ENCODE data around the gene IGIP.

IGIP gene

DNA sequence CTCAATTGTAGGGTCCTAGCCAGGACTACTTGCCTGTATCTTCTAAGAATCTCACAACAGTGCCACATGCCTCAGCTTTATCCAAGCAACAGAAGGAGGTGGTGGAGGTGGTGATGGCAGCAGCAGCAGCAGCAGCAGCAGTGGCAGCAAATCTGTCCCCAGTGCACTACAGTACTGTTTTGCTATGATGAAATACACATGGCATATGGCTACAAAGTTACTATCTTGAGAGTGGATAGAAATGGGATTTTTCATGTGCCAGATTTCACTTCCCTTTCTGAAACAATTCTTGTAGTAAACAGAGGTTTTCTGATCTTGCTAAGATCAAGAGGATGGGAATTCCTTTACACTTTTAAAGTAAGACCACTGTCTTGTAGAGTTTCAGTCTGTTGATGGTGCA is 41.2 kb downstream of the IGIP start:
- DNase-seq: no peak

DNA sequence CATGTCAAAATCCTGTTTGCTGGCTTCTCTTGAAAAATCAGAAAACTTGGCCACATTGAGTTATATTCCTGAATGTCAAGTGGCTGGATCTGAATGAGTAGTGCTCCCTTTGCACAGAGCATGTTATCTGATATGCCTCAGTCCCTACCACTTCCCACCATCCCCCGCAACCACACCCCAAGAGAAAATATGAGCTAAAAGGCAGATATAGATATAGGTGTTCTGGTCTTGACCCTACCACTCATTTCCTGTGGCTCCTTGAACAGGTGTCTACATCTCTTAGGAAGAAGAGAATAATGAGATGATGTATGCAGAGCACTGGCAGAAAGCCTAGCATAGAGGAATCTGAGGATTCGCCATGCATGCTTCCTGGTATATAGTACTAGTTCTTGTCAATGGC is 42.6 kb downstream of the IGIP start:
- no peak for DNase-seq

DNA sequence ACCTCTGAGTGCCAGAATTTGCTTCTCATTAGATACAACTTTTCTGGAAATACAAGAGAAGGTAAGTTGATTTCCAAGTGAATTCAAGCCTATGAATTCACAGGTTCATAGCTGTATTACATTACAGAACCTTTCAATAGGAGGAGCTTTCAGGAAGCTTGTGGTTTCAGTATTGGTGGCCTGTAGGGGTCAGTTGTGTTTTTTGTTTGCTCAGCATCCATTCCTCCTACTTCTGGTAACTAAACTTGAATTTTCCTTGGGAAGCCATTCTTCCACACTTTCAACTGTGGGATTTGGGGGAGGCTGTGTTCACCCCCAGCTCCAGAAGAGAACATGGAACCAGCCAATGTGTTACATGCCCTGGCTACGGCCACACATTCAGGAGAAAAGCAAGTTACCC is 43.7 kb downstream of the IGIP start:
- DNase-seq: no peak

DNA sequence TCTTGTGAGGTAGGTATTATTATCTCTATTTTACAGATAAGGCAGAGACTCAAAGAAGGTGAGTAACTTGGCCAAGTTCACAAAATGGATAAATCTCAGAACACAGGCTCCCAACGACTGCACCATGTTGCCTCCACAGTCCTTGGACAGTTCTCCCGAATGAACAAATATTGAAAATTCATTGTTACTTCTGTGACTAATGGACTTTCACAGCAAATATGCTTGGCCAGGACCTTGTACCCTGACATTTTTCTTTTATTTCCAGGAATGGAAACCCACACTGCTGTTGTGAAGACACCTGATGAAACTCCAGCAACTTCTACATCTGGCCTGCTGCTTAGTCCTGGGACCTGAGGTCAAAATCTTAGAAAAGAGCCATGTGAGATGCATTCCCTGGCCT is 46.7 kb downstream of the IGIP start:
- DNase-seq: no peak

DNA sequence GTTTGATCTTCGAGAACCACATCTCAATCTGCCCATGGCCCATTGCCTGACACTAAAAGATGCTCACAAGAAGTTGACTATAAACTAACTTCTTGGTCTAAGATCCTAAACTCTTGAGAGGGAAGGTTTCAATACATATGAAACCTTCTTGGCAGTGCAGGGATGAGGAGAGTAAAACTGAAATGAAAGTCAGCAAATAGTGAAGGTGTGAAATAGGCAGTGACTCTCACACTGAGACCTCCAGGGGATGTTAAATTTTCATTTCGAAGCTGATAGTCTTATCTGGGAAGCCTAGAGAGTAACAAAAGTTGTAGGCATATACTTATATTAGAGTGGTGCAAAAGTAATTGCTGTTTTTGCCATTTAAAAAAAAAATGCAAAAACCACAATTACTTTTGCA is 48.3 kb downstream of the IGIP start:
- no peak for DNase-seq

DNA sequence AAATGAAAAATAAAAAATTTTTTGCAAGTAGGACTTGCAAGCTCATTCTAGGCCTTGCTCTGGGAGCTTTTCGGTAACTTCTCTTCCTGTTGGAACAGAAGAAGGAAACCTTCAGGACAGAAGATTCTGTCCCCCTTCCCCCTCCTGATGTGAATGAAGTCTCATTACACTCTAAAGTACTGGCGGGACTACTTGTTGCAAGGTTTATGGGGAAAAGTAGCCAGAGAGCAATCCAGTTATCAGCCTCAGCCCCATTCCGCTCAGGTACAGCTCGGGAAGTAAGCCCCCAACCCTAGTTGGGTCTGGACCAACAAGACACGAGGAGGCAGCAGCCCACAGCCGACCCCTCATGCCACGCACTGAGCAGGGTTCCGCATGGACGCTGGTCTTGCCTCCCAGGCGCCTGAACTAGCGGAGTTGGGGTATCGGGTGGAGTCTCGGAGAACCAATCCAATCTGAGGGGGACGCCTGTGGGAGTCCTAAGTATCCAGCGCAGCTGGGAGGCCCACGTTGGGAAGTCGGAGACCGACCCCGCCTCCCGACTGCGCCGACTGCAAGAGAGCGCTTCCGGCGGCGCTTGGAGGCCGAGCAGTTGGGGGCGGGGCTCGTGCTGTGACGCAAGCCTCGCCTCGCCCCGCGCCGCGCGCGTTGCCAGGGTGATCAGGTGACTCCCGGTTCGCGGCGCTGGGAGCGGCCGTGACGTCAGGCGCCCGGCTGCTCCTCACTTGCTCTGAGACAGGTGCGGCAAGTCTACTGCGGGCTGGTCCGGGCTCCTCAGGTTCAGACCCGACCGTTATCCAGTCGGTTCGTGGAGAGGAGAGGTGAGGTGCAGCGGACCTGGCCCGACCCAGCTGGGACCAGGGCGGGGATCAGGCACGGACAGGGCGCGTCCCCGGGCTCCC is 49.0 kb downstream of the IGIP start, which contains the start of gene CYSTM1:
TSS of gene CYSTM1 (plus strand) at position 724 of the 902 bp plus-strand sequence. CDS start 19,278 bp downstream, outside the sequence.
- peak; percentile 91 to 95 (median 93) for DNase-seq

DNA sequence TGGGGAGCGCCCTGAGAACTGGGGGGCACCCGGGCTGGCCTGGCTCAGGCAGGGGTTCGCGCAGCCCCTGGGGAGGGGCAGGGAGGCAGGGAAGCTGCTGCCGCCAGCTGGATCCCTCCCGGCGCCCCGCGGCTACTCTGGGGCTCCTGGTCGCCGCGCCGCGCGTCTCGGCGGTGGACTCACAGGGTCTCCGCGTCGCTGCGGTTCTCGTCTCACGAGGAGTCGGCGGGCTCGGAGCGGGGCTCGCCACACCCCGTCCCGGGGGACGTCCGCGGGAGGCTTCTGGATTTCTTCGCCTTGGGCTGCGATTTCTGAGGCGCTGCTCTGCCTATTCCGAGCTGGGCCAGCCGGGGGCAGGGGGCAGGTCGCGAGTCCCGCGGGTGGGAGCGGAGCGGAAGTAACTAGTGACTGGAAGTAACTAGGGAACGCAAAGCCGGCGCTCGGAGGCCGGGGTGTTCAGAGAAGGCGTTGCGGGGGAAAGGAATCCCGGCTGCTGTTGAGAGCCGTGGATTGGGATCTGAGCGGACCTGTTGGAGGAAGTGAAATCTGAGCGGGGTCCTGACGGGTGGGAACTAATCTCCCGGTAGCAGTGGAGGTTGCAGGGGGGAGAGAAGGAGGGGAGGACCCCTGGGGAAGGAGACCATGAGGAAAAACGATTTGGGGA is 49.8 kb downstream of the IGIP start:
- peak; percentile 59 to 77 (median 75) for DNase-seq

DNA sequence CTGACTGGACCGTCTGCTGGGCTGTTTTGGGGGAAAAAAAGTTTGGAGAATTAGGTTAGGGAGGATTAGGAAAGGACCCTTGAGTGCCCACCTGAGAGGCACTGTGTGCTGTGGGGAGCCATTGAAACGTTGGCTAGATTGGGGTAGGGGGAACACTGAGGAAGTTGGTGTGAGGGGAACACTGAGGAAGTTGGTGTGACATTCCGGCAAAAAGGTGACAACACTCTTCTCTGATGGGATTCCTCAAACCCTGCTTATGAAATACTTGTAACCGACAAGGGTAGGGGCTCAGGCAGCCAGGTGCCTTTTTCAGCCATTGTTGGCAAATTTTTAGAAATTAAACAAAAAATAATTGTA is 50.3 kb downstream of the IGIP start:
- no peak for DNase-seq

DNA sequence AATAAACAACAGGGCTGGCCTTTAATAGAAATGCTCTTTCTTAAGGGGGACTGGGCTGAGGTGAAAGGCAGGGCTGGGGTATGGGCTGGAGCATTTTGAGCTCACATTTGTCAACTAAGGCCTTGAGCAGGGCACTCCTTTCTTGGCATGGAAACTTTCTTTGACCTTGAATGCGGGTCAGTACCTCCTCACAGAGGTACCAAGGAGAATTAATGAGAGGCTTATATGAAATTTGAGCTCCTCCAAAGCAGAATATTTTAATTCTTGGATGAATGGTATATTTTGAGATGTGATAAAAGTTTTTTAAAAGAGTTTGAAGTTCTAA is 52.3 kb downstream of the IGIP start:
- no peak for DNase-seq

DNA sequence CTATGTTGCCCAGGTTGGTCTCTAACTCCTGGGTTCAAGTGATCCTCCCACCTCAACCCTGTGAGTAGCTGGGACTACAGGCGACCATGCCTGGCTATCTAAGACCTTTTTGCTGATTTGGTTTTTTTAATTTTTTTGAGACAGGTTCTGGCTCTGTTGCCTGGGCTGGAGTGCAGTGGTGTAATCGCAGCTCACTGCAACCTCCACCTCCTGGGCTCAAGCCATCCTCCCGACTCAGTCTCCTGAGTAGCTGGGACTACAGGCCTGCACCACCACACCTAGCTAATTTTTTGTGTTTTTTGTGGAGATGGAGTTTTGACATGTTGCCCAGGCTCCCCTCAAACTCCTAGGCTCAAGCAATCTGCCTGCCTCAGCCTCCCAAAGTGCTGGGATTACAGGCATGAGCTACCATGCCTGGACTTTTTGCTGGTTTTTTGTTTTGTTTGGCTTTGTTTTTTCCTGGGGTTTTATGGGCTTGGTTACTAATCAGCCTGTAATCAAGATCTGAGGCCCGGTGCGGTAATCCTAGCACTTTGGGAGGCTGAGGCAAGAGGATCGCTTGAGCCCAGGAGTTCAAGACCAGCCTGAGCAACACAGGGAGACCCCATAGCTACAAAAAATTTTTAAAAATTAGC is 52.9 kb downstream of the IGIP start:
- no peak for DNase-seq
